Measurements from ENCODE around the gene RALB. TPM values are rescaled to one million over a fixed set of nuclear protein-coding genes. Genes with fewer than 3 reads are reported as not detected.

Gene RALB
- total RNA-seq, 1 experiment from 2014 or later: 40.2 TPM

GRCh38 chr2:120343433-120344105 lies 90.9 kb downstream of the RALB start:
- CTCF ChIA-PET: interaction anchor here (0.6 to 1.7 kb wide), 9 partner anchors 12 to 334 kb away, joined by 3 to 11 read pairs (median 4); no protein-coding TSS in a partner anchor
- BruUV-seq (replicated peaks): no TSS peak
- TF ChIP-seq CTCF (IDR thresholded peaks at IDR 0.05; ENCODE audit: unreplicated experiment): peak; percentile 80
- Mint-ChIP-seq H3K4me1 (ENCODE audit: low read depth, unreplicated experiment) (peaks cover 7% of the 10 kb centered on the region), H3K27me3 (ENCODE audit: unreplicated experiment) (peaks cover 48% of the 10 kb centered on the region), H3K27ac (ENCODE audit: unreplicated experiment) (no peak overlapping the region), H3K36me3 (ENCODE audit: insufficient read depth, unreplicated experiment) (peaks cover 9% of the 10 kb centered on the region), H3K9me3 (ENCODE audit: low read depth, unreplicated experiment) (no peaks in the 10 kb centered on the region), H3K4me3 (ENCODE audit: low read depth, unreplicated experiment) (peak overlapping the region; percentile 54)
- intact Hi-C loops (cut with micrococcal nuclease; ENCODE audit: unreplicated experiment): loop anchor here (1.0 to 5.0 kb wide), 2 partner anchors 114 to 337 kb away; no protein-coding TSS in a partner anchor
- DNase-seq: peak; percentile 86

Other genes with a start within 250 kb of the RALB start
- gene EPB41L5, start 239.8 kb upstream of the RALB start, total RNA-seq (2022): 24.0 and 27.7 TPM in 2 replicates
- 42.0 and 42.8 TPM in 2 replicates for gene TMEM185B, start 29.5 kb upstream of the RALB start, total RNA-seq (2022)
- not detected in 2 replicates for gene INHBB, start 93.3 kb downstream of the RALB start, total RNA-seq (2022)